HepG2 (cell line): ENCODE data around the gene CST1. TPM values are rescaled to one million over a fixed set of nuclear protein-coding genes. Genes with fewer than 3 reads are reported as not detected.

Source experiments
- ATAC-seq: fragments of 200-7000 bp; cut with Tn5 transposase; 3 replicates; pipeline ENCODE4 v1.9.1; 2020; ENCODE audit warnings: mild to moderate bottlenecking, moderate library complexity
- BruUV-seq: library from RNA; stranded (reverse); fragments of 400-500 nt; replicated peaks from 2 replicates; lab custom pipeline; 2021; lab: Mats Ljungman, UMichigan
- CTCF ChIA-PET: fragments of 300-600 bp; formaldehyde crosslinking; extraction: SDS; loops from one replicate; lab custom pipeline; 2021; ENCODE audit warnings: low total read pairs, inconsistent platforms, low intra/inter-chr PET ratio; lab: Yijun Ruan, JAX
- POLR2A ChIA-PET: fragments of 350-600 bp; sonication (Branson Sonifier 250); formaldehyde crosslinking; loops from one replicate; lab custom pipeline; 2020; ENCODE audit warnings: antibody characterized with exemption, inconsistent platforms; lab: Yijun Ruan, JAX
- DNase-seq: peaks from one replicate; pipeline ENCODE4 v3.0.0-alpha.2; 2015; ENCODE audit warnings: low spot score
- FAIRE-seq: peaks from 3 replicates; lab custom pipeline; 2011; peaks lifted over from hg19 to GRCh38; lab: Jason Lieb, UNC
- H2AFZ ChIP-seq: one replicate; pipeline ENCODE4 v1.6.1; 2011; ENCODE audit warnings: low read length, inconsistent platforms
- H3K27ac ChIP-seq: fragments of 300-600 bp; 3 replicates; pipeline ENCODE4 v1.8.0; 2011; ENCODE audit warnings: mixed run types, mild to moderate bottlenecking, mixed read lengths, low read length, inconsistent platforms; ENCODE audit not compliant: insufficient read depth; ENCODE audit errors: extremely low read length
- H3K27me3 ChIP-seq, 2 experiments: fragments of 200-600 bp in 1 of 2; 2 replicates in 1 of 2; 3 replicates in 1 of 2; pipeline versions ENCODE4 v1.6.0 to v1.8.0; 2011; ENCODE audit warnings: low read length in 2 of 2, mild to moderate bottlenecking in 2 of 2, moderate library complexity in 2 of 2, inconsistent platforms in 1 of 2; ENCODE audit not compliant: insufficient read depth in 2 of 2, control insufficient read depth in 1 of 2
- H3K36me3 ChIP-seq, 2 experiments: fragments of 200-600 bp in 1 of 2; replicated peaks in 1 of 2; 2 replicates in 1 of 2; 3 replicates in 1 of 2; pipeline versions ENCODE4 v1.5.1 to v1.8.0; 2011; ENCODE audit warnings: low read length in 2 of 2, inconsistent platforms in 1 of 2; ENCODE audit not compliant: insufficient read depth in 2 of 2, control insufficient read depth in 1 of 2
- H3K4me1 ChIP-seq: 2 replicates; pipeline ENCODE4 v1.5.1; 2012; ENCODE audit warnings: low read length, inconsistent platforms; ENCODE audit not compliant: insufficient read depth
- H3K4me2 ChIP-seq: 2 replicates; pipeline ENCODE4 v1.6.0; 2011; ENCODE audit warnings: low read depth, low read length, inconsistent platforms
- H3K4me3 ChIP-seq, 3 experiments: fragments of 200-600 bp in 1 of 3; sonication (generic), shearing (Covaris generic) in 1 of 3; replicated peaks in 1 of 3; 2 replicates each; pipeline ENCODE4 v1.5.1; 2011 to 2016; ENCODE audit warnings: low read length in 3 of 3, inconsistent platforms in 2 of 3, low read depth in 2 of 3, mild to moderate bottlenecking in 2 of 3, control low read depth in 1 of 3, mixed read lengths in 1 of 3; ENCODE audit not compliant: insufficient read depth in 1 of 3
- H3K79me2 ChIP-seq: one replicate; pipeline ENCODE4 v1.6.1; 2011; ENCODE audit warnings: low read length, inconsistent platforms; ENCODE audit not compliant: insufficient read depth
- H3K9ac ChIP-seq: 2 replicates; pipeline ENCODE4 v1.6.0; 2011; ENCODE audit warnings: mild to moderate bottlenecking, low read depth, low read length, inconsistent platforms; ENCODE audit not compliant: insufficient read depth
- H3K9me3 ChIP-seq: 2 replicates; pipeline ENCODE4 v1.5.1; 2012; ENCODE audit warnings: mild to moderate bottlenecking, low read length
- H4K20me1 ChIP-seq: 2 replicates; pipeline ENCODE4 v1.6.0; 2011; ENCODE audit warnings: inconsistent platforms, mild to moderate bottlenecking, low read length, moderate library complexity; ENCODE audit not compliant: insufficient read depth
- LBX2 ChIP-seq: sonication (generic); formaldehyde crosslinking; IDR thresholded peaks from 2 replicates; pipeline ENCODE4 v1.5.0; 2020; ENCODE audit warnings: missing genetic modification reagents, mild to moderate bottlenecking, borderline replicate concordance
- PHF8 ChIP-seq: sonication (generic); formaldehyde crosslinking; IDR thresholded peaks from 2 replicates; pipeline ENCODE4 v1.5.0; 2020; ENCODE audit warnings: missing genetic modification reagents
- PLRG1 ChIP-seq: fragments of 450-650 bp; conservative IDR thresholded peaks from 2 replicates; pipeline ENCODE4 v1.6.1; 2016
- SKI ChIP-seq: fragments of 450-650 bp; IDR thresholded peaks from one replicate; pipeline ENCODE4 v1.6.1; 2018; ENCODE audit warnings: mild to moderate bottlenecking; ENCODE audit not compliant: partially characterized antibody
- SMAD3 ChIP-seq: sonication (generic); formaldehyde crosslinking; IDR thresholded peaks from 2 replicates; pipeline ENCODE4 v1.4.0; 2020; ENCODE audit warnings: missing genetic modification reagents
- SOX5 ChIP-seq: IDR thresholded peaks from 2 replicates; pipeline ENCODE4 v1.6.1; 2016; ENCODE audit warnings: borderline replicate concordance
- SP140L ChIP-seq: sonication (generic); formaldehyde crosslinking; IDR thresholded peaks from 2 replicates; pipeline ENCODE4 v1.4.0; 2020; ENCODE audit warnings: missing genetic modification reagents, borderline replicate concordance
- TMF1 ChIP-seq: sonication (generic); formaldehyde crosslinking; IDR thresholded peaks from 2 replicates; pipeline ENCODE4 v1.8.1; 2022; ENCODE audit warnings: low read depth, missing genetic modification reagents
- ZBED4 ChIP-seq: sonication (generic); formaldehyde crosslinking; IDR thresholded peaks from 2 replicates; pipeline ENCODE4 v1.4.0; 2020; ENCODE audit warnings: missing genetic modification reagents, borderline replicate concordance
- ZC3H4 ChIP-seq: sonication (generic); formaldehyde crosslinking; IDR thresholded peaks from 2 replicates; pipeline ENCODE4 v1.4.0; 2020; ENCODE audit warnings: missing genetic modification reagents, borderline replicate concordance
- ZNF121 ChIP-seq: sonication (generic); formaldehyde crosslinking; IDR thresholded peaks from 2 replicates; pipeline ENCODE4 v1.5.0; 2020; ENCODE audit warnings: mild to moderate bottlenecking, missing genetic modification reagents
- ZNF138 ChIP-seq: sonication (generic); formaldehyde crosslinking; IDR thresholded peaks from 2 replicates; pipeline ENCODE4 v1.5.0; 2020; ENCODE audit warnings: mild to moderate bottlenecking, low read depth, missing genetic modification reagents
- ZNF558 ChIP-seq: sonication (generic); formaldehyde crosslinking; IDR thresholded peaks from 2 replicates; pipeline ENCODE4 v1.9.0; 2022; ENCODE audit warnings: mild to moderate bottlenecking, missing genetic modification reagents, borderline replicate concordance
- WGBS: methylation state at CpG from one replicate; pipeline ENCODE4 v1.1.6; 2017; ENCODE audit warnings: low lambda C conversion rate; 5-methylcytosine and 5-hydroxymethylcytosine counted together
- in situ Hi-C: cut with HindIII; loops from 2 replicates; pipeline ENCODE4 v1.10.0; 2017; ENCODE audit warnings: low pct_unique_long_range_greater_than_20kb; ENCODE audit not compliant: extremely low pct_ligation_motif_present
- intact Hi-C: fragments of 100-400 bp; cut with micrococcal nuclease; formaldehyde crosslinking; loops from one replicate; pipeline ENCODE4 v1.10.0; 2022; ENCODE audit not compliant: unreplicated experiment
- polyA plus RNA-seq, 8 experiments: library from polyadenylated mRNA; depleted of rRNA in 3 of 8; stranded (reverse) in 7 of 8; unstranded in 1 of 8; fragments of >200 nt; fragmentation: Illumina TruSeq in 4 of 8; extraction: Trizol in 4 of 8; gene quantifications; 2 replicates each; pipeline versions ENCODE4 v1.2.1 to v1.2.3, GENCODE V29; 2011 to 2016; ENCODE audit warnings: low read depth in 4 of 8, missing spikeins in 1 of 8, mixed read lengths in 1 of 8; ENCODE audit not compliant: insufficient read depth in 1 of 8
- total RNA-seq, 5 experiments: library from RNA; depleted of rRNA; stranded (reverse); fragments of >200 nt; fragmentation: Illumina TruSeq; extraction: Trizol; gene quantifications; 2 replicates each; pipeline ENCODE4 v1.2.3, GENCODE V29; 2016; ENCODE audit warnings: low read depth in 1 of 5

CST1 gene
- total and polyA plus RNA-seq, 2 of the 13 experiments (the other 11 are each of a cell fraction or from before 2014, with no cell fraction given): 0.09 TPM; not detected in 1

GRCh38 chr20:23754731-23755130 is 4.0 kb upstream of the CST1 start (continued):
- no peak for TF ChIP-seq LBX2 (CRISPR knock-in tag)

- Histone ChIP-seq H4K20me1 (no peaks in the 10 kb centered on the region), H3K27me3 (peaks cover 0 to 9% of the 10 kb centered on the region in 2 experiments; a peak in 2 of 5 replicates), H3K4me3 (no peak overlapping the region), H3K79me2 (no peaks in the 10 kb centered on the region), H3K4me2 (no peak overlapping the region), H3K9ac (no peak overlapping the region), H3K36me3 (no peaks in the 10 kb centered on the region), H3K27ac (no peak overlapping the region), H2AFZ (no peak overlapping the region), H3K9me3 (no peaks in the 10 kb centered on the region), H3K4me1 (peaks cover 9% of the 10 kb centered on the region; the same call in 1 of the 2 replicates)
- ATAC-seq: peak; percentile 25; the same call in 1 of the 3 replicates
- DNase-seq: no peak
- intact Hi-C loops: no loop called here
- TF ChIP-seq PLRG1: no peak
- TF ChIP-seq ZBED4 (CRISPR knock-in tag): no peak
- no peak for TF ChIP-seq SMAD3 (CRISPR knock-in tag)
- no peak for TF ChIP-seq ZNF121 (CRISPR knock-in tag)
- TF ChIP-seq ZC3H4 (CRISPR knock-in tag): no peak
- TF ChIP-seq TMF1 (CRISPR knock-in tag): no peak
- TF ChIP-seq SP140L: no peak
- no peak for TF ChIP-seq ZNF558 (CRISPR knock-in tag)
- no peak for TF ChIP-seq SOX5 (CRISPR knock-in tag)
- TF ChIP-seq PHF8 (CRISPR knock-in tag): no peak
- TF ChIP-seq SKI: no peak
- TF ChIP-seq ZNF138 (CRISPR knock-in tag): no peak
- ChIA-PET CTCF (no interaction called here), POLR2A (no interaction called here)
- WGBS: 5% methylated on average over 2 of the region's 2 CpGs
- no peak for FAIRE-seq
- in situ Hi-C loops: no loop called here
- no TSS peak for BruUV-seq
These were observed 2.9 kb upstream of the CST1 start for GRCh38 chr20:23753589-23753988.
